Inflammatory macrophage treated with lipopolysaccharide for 4 hours (primary cell): ENCODE data around the gene LRRC45.

Experiments used
- DNase-seq: peaks from one replicate; pipeline ENCODE4 v3.0.0-alpha.2; 2020

Gene LRRC45

GRCh38 chr17:82036634-82037091 is 13.6 kb downstream of the LRRC45 start:
- DNase-seq: no peak

DNA sequence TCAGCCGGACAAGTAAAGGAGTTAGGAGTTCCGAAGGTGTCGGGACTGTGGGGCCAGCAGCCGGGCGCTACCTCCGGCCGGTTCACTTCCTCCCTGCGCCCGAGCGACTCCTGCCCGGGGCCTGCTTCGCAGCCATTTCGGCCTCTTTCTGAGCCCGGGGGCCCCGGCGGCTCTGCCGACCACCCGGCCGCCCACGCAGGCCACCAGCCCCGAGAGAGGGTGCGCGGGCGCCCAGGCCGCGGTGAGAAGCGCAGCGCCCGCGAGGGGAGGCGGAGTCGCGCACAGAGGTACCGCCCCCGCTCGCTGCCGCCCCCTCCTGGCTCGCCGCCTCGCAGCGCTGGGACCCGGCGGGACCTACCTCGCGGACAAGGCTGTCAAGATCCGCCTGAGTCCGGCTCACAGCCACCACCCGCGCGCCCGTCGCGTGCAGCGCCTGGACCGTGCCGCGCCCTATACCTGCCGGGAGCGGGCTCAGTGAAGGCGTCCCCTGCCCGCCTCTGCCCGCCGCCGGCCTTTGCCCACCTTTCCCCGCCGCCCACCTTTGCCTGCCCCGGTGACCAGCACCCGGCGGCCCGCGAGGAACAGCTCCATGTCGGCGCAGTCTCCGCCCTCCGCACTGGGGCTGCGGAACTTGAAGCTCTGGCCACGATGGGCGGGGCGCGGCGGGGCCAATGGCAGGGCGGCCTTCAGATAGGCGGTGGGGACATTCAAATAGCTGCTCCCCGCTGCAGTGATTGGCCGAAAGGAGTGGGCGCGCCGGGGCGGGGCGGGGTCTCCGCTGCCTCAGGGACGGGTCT is 14.2 kb downstream of the LRRC45 start, which contains the start of gene DCXR:
DCXR (minus strand) TSS at position 606 of the 797 bp plus-strand sequence; CDS start at position 591, 15 bp downstream.
- DNase-seq: peak; percentile 96

- DNase-seq: no peak
Measured at GRCh38 chr17:82037889-82038195, 14.7 kb downstream of the LRRC45 start.

GRCh38 chr17:82038796-82039409 is 15.8 kb downstream of the LRRC45 start:
- DNase-seq: peak; percentile 61

DNA sequence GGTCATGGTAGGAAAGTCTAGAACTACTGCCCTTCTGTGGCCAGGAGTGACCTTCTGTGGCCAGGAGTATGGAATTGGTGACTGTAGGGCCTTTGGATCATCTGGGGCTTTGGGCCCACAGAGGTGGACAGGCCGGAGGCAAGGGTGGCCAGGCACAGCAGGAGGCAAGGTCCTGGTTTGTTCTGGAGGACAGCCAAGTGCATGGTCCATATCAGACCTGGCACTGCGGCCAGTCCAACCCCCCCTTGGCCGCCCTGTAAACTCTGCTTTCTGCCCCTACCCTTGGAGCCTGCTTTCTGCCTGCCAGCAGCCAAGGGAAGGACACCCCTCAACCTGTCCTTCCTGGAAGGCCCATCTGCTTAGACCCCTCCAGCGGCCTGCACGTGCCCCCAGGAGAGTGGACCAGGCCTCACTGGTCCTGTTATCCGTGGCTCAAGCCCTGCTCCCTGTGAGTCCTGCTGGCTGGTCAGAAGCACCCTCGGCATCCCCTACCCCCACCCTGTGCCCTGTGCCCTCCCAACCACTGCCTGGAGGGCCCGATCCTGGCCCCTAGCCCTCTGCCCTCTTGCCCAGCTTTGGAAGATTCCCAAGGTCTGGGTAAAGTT is 16.7 kb downstream of the LRRC45 start:
- no peak for DNase-seq

GRCh38 chr17:82041144-82041814 is 18.2 kb downstream of the LRRC45 start:
- peak; percentile 13 for DNase-seq

DNA sequence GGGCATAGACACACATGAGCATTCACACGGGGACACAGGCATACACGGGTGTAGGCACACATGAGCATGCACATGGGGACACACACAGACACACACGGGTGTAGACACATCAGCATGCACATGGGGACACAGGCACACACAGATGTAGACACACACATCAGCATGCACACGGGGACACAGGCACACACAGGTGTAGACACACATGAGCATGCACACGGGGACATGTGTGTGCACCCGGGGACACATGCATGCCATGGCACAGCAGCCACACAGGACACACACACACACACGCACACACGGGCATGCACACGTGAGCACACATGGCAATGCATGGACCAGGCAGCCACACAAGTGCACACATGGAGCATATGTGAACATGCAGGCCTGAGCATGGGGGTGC is 19.5 kb downstream of the LRRC45 start:
- no peak for DNase-seq

- DNase-seq: no peak
Measured at GRCh38 chr17:82043507-82043906, 20.4 kb downstream of the LRRC45 start.

- DNase-seq: no peak
Measured at GRCh38 chr17:82045936-82046484, 22.9 kb downstream of the LRRC45 start.

- no peak for DNase-seq
Measured at GRCh38 chr17:82046903-82047302, 23.8 kb downstream of the LRRC45 start.

- DNase-seq: no peak
Measured at GRCh38 chr17:82047379-82047778, 24.3 kb downstream of the LRRC45 start.

DNA sequence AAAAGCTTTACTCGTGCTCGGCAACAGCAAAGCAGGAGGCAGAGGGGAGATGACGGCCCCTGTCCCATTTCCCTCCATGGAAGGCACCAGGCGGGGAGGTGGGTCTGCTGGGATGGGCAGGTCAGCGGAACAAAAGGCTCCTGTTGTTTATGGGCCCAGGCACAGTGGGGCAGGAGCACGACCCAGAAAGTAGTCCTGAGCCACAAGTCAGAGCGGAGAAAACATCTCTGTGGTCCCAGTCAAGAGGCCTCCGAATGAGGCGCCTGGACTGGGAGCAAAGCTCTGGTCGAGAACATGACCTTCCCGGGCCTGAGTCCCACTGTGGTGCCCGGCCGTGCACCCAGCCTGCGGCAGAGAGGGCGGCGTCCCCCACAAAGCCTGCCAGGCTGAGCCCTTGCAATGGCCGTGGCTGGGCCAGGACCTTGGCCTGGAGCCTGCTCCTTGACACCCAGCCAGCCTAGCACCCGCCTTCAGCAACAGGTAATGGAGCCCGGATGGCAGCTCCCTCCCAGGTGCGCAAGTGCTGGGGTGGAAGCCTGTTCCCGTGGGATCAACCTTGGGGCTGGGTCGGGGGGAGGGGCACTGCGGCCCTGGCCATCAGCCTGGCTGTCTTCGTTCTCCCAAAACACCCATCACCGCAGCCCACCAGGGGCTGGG is 24.9 kb downstream of the LRRC45 start:
- DNase-seq: no peak

DNA sequence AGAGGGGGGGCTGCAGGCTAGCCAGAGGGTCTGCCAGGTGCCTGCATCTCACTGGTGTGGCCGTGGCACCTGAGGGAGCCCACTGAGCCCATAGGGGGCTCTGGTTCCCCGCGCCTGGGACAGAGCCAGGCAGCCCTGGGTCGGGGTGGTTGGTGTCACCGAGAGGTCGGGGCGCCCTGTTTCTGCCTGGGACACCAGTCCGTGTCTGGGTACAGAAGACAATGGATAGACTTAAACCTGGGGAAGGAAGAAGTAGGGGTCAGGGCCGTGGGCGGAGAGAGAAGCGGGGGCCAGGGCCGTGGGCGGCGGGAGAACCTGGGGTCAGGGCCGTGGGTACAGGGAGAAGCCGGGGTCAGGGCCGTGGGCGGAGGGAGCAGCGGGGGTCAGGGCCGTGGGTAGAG is 25.5 kb downstream of the LRRC45 start:
- DNase-seq: no peak

GRCh38 chr17:82049106-82049505 is 26.0 kb downstream of the LRRC45 start:
- no peak for DNase-seq

- no peak for DNase-seq
Measured at GRCh38 chr17:82049521-82049971, 26.4 kb downstream of the LRRC45 start.

DNA sequence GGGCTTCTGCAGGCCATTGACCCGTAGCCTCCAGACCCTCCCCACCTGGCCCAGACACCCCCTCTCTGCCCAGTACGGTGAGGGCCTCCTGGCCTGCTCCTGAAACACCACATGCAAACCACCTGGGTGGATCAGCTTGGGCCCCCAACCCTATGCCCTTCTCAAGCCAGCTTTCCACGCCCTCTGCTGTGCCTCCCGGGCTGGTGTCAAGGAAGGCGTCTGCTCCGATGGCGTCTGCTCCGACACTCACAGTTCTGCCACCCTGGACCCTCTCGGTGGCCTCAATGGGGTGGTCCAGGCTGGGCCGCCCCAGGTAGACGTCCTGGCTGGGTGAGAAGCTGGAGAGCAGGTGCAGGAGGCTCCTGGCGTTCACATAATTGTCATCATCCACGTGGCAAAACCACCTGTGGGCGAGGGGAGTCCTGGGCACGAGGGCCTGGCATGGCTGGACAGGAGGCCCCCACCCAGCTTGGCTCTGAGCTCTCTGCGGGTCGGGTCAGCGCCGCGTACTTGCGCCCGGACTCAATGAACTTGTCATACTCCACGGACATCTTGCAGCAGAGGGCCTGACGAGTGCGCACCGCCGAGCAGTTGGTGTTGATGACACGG is 27.2 kb downstream of the LRRC45 start:
- no peak for DNase-seq

GRCh38 chr17:82050761-82051641 is 27.9 kb downstream of the LRRC45 start:
- DNase-seq: no peak

DNA sequence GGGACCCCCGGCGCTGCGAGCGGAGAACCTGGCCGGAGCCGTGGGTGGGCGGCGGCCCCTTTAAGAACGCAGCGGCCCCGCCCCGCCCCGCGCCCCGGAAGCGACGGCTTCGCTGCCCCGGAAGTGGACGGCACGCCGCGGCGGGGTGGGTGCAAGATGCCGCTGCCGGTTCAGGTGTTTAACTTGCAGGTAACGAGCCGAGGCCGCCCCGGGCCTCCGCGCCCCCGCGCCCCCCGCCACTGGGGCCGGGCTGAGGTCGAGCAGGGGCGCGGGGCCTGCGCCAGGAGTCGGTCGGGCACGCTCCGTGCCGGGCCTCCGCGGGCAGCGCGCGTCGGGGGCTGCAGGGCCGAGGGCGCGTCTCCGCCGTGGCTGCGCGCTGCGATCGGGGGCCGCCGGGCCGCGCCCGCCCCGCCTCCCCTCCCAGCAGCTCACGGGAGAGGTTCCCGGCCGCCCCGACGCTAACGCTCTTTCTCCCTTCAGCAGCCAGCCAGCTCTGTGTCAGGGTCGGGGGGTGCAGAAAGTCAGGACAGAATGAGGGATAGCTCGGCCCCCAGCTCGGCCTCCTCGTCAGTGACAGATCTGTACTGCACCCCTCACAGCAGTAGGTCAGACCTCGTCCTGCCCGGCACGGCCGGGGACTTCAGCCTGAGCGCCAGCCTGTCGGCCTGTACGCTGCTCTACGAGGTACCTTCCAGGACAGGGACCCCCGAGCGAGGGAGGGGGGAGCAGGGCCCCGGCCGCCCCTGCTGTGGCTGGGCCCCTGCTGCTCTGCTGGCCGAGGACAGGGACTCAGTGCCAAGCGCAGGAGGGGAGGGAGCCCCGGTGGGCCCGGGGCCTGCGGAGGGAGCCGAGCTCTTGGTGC is 28.9 kb downstream of the LRRC45 start, which contains the start of the genes GPS1 and RFNG:
GPS1 (plus strand) TSS at position 123 of the 862 bp plus-strand sequence; CDS start at position 157, 34 bp downstream.
RFNG (minus strand) TSS at position 36 of the 862 bp plus-strand sequence. CDS start 45 bp downstream, outside the sequence.
- peak; percentile 70 for DNase-seq

- no peak for DNase-seq
Measured at GRCh38 chr17:82052638-82053059, 29.5 kb downstream of the LRRC45 start.

DNA sequence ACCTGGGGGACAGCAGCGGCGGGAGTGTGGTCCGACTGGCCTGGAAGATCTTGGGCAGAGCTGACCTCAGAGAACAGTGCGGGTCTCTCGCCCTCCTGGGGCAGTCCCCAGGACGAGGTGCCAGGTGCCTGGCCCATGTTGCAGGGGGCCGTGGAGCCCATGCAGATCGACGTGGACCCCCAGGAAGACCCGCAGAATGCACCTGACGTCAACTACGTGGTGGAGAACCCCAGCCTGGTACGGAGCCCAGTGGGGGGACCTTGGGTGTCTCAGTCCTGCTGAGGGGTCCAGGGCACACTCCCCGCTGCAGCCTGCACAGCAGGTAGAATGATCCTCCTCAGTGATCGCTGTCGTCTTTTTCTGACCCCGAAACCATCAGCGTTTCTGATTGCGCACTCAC is 30.0 kb downstream of the LRRC45 start:
- no peak for DNase-seq
